Measurements from ENCODE around the gene CREG1.

GRCh38 chr1:167546935-167547334 lies 6.6 kb downstream of the CREG1 start:
- TF ChIP-seq, protein P1, sequence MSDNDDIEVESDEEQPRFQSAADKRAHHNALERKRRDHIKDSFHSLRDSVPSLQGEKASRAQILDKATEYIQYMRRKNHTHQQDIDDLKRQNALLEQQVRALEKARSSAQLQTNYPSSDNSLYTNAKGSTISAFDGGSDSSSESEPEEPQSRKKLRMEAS (IDR thresholded peaks at IDR 0.05) = no peak
- TF ChIP-seq CREB1 (IDR thresholded peaks at IDR 0.05; ENCODE audit: low read depth) (no peak), USF1 (IDR thresholded peaks at IDR 0.05) (no peak), EP300 (IDR thresholded peaks at IDR 0.05; ENCODE audit: borderline replicate concordance) (no peak), TCF12 (IDR thresholded peaks at IDR 0.05; ENCODE audit: low read depth) (no peak), RAD21 (IDR thresholded peaks at IDR 0.05; ENCODE audit: low read depth) (no peak)
- TF ChIP-seq, protein P2, sequence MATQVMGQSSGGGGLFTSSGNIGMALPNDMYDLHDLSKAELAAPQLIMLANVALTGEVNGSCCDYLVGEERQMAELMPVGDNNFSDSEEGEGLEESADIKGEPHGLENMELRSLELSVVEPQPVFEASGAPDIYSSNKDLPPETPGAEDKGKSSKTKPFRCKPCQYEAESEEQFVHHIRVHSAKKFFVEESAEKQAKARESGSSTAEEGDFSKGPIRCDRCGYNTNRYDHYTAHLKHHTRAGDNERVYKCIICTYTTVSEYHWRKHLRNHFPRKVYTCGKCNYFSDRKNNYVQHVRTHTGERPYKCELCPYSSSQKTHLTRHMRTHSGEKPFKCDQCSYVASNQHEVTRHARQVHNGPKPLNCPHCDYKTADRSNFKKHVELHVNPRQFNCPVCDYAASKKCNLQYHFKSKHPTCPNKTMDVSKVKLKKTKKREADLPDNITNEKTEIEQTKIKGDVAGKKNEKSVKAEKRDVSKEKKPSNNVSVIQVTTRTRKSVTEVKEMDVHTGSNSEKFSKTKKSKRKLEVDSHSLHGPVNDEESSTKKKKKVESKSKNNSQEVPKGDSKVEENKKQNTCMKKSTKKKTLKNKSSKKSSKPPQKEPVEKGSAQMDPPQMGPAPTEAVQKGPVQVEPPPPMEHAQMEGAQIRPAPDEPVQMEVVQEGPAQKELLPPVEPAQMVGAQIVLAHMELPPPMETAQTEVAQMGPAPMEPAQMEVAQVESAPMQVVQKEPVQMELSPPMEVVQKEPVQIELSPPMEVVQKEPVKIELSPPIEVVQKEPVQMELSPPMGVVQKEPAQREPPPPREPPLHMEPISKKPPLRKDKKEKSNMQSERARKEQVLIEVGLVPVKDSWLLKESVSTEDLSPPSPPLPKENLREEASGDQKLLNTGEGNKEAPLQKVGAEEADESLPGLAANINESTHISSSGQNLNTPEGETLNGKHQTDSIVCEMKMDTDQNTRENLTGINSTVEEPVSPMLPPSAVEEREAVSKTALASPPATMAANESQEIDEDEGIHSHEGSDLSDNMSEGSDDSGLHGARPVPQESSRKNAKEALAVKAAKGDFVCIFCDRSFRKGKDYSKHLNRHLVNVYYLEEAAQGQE (IDR thresholded peaks at IDR 0.05; ENCODE audit: low read depth) = no peak
